ENCODE data around the gene LRRC66.

The LRRC66 gene

GRCh38 chr4:51963841-51964517 is 56.2 kb downstream of the LRRC66 start:
- Histone ChIP-seq H3K9me3 (ENCODE audit: control insufficient read depth, low read length) (peaks cover 5% of the 10 kb centered on the region), H3K4me3 (ENCODE audit: low read length) (no peak overlapping the region), H3K9ac (ENCODE audit: low read length) (no peak overlapping the region), H3K36me3 (ENCODE audit: control insufficient read depth, insufficient read depth, low read length, severe bottlenecking) (no peaks in the 10 kb centered on the region), H3K4me1 (ENCODE audit: control insufficient read depth, insufficient read depth, low read length) (peaks cover 6% of the 10 kb centered on the region), H3K27me3 (replicated peaks; ENCODE audit: control insufficient read depth, insufficient read depth, low read length) (no peaks in the 10 kb centered on the region)
- peak; percentile 49 for DNase-seq (ENCODE audit: low read depth)

- peaks cover 6% of the 10 kb centered on the region for H3K4me1 ChIP-seq (ENCODE audit: control insufficient read depth, insufficient read depth, low read length)
- DNase-seq (ENCODE audit: low read depth), result no peak
- H3K27me3 ChIP-seq (replicated peaks; ENCODE audit: control insufficient read depth, insufficient read depth, low read length), result peaks cover 2% of the 10 kb centered on the region
- H3K4me3 ChIP-seq (ENCODE audit: low read length), result no peak overlapping the region
- H3K9ac ChIP-seq (ENCODE audit: low read length), result no peak overlapping the region
- H3K9me3 ChIP-seq (ENCODE audit: control insufficient read depth, low read length), result no peaks in the 10 kb centered on the region
- H3K36me3 ChIP-seq (ENCODE audit: control insufficient read depth, insufficient read depth, low read length, severe bottlenecking), result no peaks in the 10 kb centered on the region
Measured at GRCh38 chr4:51960486-51960885, 59.7 kb downstream of the LRRC66 start.

DNA sequence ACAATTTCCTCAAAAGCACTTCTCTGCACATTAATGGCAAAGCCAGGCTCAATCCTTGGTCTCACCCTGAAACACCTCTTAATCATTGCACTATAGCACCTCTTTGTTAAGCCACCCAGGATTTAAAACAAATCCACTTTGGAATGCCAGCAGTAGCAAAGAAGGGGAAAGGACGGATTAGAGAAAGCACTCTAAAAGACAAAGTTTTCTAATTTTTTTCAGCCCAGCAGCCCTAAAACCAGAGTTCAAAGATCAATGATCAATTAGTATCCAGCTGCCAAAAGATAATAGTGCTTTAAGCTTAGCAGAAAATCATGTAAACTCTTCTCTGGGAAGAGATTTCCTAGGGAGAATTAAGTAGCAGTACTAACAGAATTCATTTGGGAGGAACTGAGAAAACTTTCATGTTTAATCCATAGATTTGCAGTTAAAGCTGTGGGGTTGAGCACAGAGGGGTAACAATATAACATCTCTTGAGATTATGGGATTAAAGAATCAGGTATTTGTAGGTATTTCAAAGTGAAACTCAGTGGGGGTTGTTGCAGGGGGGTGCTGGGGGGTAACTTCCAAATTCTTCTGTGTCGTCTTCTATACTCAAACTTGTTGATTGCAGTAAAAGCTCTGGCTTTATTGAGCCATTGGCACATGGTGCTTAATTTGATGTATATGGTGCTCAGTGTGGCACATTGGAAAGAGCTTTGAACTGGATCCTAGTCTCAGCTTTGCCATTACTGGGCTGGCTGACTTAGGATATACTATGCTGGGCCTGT is 61.8 kb downstream of the LRRC66 start:
- H3K4me3 ChIP-seq (ENCODE audit: low read length), result no peak overlapping the region
- H3K27me3 ChIP-seq (replicated peaks; ENCODE audit: control insufficient read depth, insufficient read depth, low read length), result peaks cover 2% of the 10 kb centered on the region
- no peaks in the 10 kb centered on the region for H3K36me3 ChIP-seq (ENCODE audit: control insufficient read depth, insufficient read depth, low read length, severe bottlenecking)
- DNase-seq (ENCODE audit: low read depth), result no peak
- no peak overlapping the region for H3K9ac ChIP-seq (ENCODE audit: low read length)
- H3K9me3 ChIP-seq (ENCODE audit: control insufficient read depth, low read length), result no peaks in the 10 kb centered on the region
- H3K4me1 ChIP-seq (ENCODE audit: control insufficient read depth, insufficient read depth, low read length), result no peaks in the 10 kb centered on the region

Data from adipocyte (in vitro differentiated cells).